ENCODE results near the gene TMEM59L. TPM values are rescaled to one million over a fixed set of nuclear protein-coding genes. Genes with fewer than 3 reads are reported as not detected.
A peak's percentile ranks its signal among the peaks of the same experiment; 100 is the strongest.

Gene TMEM59L
- total and polyA plus RNA-seq, 2 of the 4 experiments (the other 2 are of a cell fraction): under 0.01 to 5.9 TPM

DNA sequence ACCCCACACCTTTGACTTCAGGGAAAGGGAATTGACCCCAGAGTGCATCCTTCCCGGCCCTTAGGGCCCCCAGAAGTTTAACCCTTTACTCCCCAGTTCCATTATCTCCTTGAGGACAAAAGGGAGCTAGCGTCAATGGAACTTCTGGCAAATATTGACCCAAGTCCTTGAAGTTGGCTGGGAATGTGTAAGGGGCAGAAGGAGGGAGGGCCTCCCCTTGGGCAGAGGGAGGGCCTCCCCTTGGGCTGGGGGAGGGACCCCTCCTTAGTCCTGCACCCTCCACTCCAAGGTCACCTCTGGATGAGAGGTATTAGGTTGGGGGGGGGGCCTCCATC lies 3.0 kb upstream of the TMEM59L start (continued):
- TF ChIP-seq, protein P1, sequence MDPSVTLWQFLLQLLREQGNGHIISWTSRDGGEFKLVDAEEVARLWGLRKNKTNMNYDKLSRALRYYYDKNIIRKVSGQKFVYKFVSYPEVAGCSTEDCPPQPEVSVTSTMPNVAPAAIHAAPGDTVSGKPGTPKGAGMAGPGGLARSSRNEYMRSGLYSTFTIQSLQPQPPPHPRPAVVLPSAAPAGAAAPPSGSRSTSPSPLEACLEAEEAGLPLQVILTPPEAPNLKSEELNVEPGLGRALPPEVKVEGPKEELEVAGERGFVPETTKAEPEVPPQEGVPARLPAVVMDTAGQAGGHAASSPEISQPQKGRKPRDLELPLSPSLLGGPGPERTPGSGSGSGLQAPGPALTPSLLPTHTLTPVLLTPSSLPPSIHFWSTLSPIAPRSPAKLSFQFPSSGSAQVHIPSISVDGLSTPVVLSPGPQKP (IDR thresholded peaks at IDR 0.05; ENCODE audit: borderline replicate concordance, low read depth, low read length): no peak
- TF ChIP-seq CEBPB (IDR thresholded peaks at IDR 0.05; ENCODE audit: low read depth, low read length) (no peak), MXI1 (IDR thresholded peaks at IDR 0.05; ENCODE audit: borderline replicate concordance, low read depth, low read length) (no peak), RFX5 (IDR thresholded peaks at IDR 0.05; ENCODE audit: low read depth, low read length) (no peak), NFE2L2 (IDR thresholded peaks at IDR 0.05; ENCODE audit: low read depth, low read length) (no peak), CHD1 (IDR thresholded peaks at IDR 0.05; ENCODE audit: low read depth, low read length) (no peak)

DNA sequence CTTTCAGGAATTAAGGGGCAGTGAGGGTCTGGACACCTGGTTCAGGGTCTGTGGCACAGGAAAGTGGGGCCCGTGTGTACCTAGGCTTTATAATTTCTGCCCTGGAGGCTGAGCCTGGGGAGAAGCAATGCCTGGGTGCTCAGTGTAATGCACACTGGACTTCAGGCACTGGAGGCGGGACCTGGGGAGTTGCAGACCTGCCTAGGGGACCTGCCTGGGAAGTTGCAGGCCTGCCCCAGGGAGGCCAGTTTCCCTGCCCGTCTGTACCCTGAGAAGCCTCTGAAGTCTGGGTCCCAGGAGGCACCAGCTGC lies 2.5 kb upstream of the TMEM59L start:
- ChIA-PET CTCF (no interaction called here), POLR2A (ENCODE audit: unreplicated experiment) (no interaction called here)
- 67% methylated on average over 1 of the region's 3 CpGs; no CpG with 5 or more reads in 1 of the 2 experiments for WGBS, 2 experiments (ENCODE audit: extremely low coverage in 2 of 2, insufficient read length in 1 of 2)
- Histone ChIP-seq H3K4ac (ENCODE audit: low read depth, low read length) (no peak overlapping the region), H2AK5ac (ENCODE audit: low read depth, low read length) (no peak overlapping the region; the same call in 1 of the 2 replicates), H2AK9ac (replicated peaks; ENCODE audit: low read depth, low read length, poor library complexity) (peak overlapping the region; percentile 81), H3K9me1 (ENCODE audit: insufficient read depth, low read length) (no peaks in the 10 kb centered on the region), H3K36me3 (ENCODE audit: control insufficient read depth, insufficient read depth, low read length) (no peaks in the 10 kb centered on the region), H4K5ac (ENCODE audit: low read depth, low read length) (no peak overlapping the region), H2BK5ac (ENCODE audit: low read depth, low read length, poor library complexity, severe bottlenecking) (no peak overlapping the region), H3K4me1 (ENCODE audit: control insufficient read depth, insufficient read depth, low read length) (peaks cover 11% of the 10 kb centered on the region; the same call in 1 of the 2 replicates), H3K79me1 (ENCODE audit: low read depth in 1 of 2, low read length in 2 of 2) (no peaks in the 10 kb centered on the region), H3K23ac (ENCODE audit: low read depth, low read length) (no peak overlapping the region), H4K8ac (ENCODE audit: low read depth in 2 of 2, low read length in 2 of 2) (no peak overlapping the region), H3K9me3 (ENCODE audit: control insufficient read depth, insufficient read depth, low read length) (no peaks in the 10 kb centered on the region), H3K4me3 (ENCODE audit: insufficient read depth, low read depth, low read length) (no peak overlapping the region), H2BK120ac (ENCODE audit: low read depth, low read length) (no peak overlapping the region), H2BK15ac (ENCODE audit: low read depth, low read length) (no peak overlapping the region), H4K20me1 (ENCODE audit: insufficient read depth, low read length) (peaks cover 4% of the 10 kb centered on the region; the same call in 1 of the 2 replicates), H3K4me2 (ENCODE audit: low read depth, low read length) (no peak overlapping the region), H3K18ac (ENCODE audit: low read depth, low read length) (no peak overlapping the region), H3K27me3 (ENCODE audit: control insufficient read depth, insufficient read depth, low read length) (peaks cover 79% of the 10 kb centered on the region), H3K14ac (replicated peaks; ENCODE audit: low read depth, low read length) (no peak overlapping the region), H3K27ac (ENCODE audit: insufficient read depth, low read length) (no peak overlapping the region), H3K9ac (ENCODE audit: low read depth, low read length) (no peak overlapping the region), H3K56ac (ENCODE audit: extremely low read depth, insufficient read depth, low read length) (no peak overlapping the region), H2AFZ (replicated peaks; ENCODE audit: low read length, poor library complexity) (no peak overlapping the region), H2BK20ac (ENCODE audit: low read depth, low read length) (no peak overlapping the region), H4K91ac (ENCODE audit: insufficient read depth, low read depth, low read length) (no peak overlapping the region)
- intact Hi-C loops (cut with micrococcal nuclease): no loop called here
- dilution Hi-C loops (cut with HindIII; ENCODE audit: low sequenced_read_pairs, unreplicated experiment): no loop called here
- in situ Hi-C loops (cut with MboI; ENCODE audit: low sequenced_read_pairs): no loop called here
- no peak for DNase-seq
- no peak for ATAC-seq (ENCODE audit: low read depth)
- no TSS peak for BruUV-seq (replicated peaks)
- TF ChIP-seq BHLHE40 (IDR thresholded peaks at IDR 0.05; ENCODE audit: low read depth, low read length) (no peak), CHD1 (IDR thresholded peaks at IDR 0.05; ENCODE audit: low read depth, low read length) (no peak), FOS (IDR thresholded peaks at IDR 0.05; ENCODE audit: low read depth, low read length) (no peak), MXI1 (IDR thresholded peaks at IDR 0.05; ENCODE audit: borderline replicate concordance, low read depth, low read length) (no peak), SMC3 (IDR thresholded peaks at IDR 0.05; ENCODE audit: low read depth, low read length) (no peak), MAFK (IDR thresholded peaks at IDR 0.05; ENCODE audit: low read depth, low read length) (no peak), MAZ (IDR thresholded peaks at IDR 0.05; ENCODE audit: borderline replicate concordance, low read depth, low read length) (no peak), POLR2A (IDR thresholded peaks at IDR 0.05; ENCODE audit: low read depth, low read length) (no peak), RAD21 (IDR thresholded peaks at IDR 0.05; ENCODE audit: low read length) (no peak), RFX5 (IDR thresholded peaks at IDR 0.05; ENCODE audit: low read depth, low read length) (no peak)
- TF ChIP-seq, protein P2, sequence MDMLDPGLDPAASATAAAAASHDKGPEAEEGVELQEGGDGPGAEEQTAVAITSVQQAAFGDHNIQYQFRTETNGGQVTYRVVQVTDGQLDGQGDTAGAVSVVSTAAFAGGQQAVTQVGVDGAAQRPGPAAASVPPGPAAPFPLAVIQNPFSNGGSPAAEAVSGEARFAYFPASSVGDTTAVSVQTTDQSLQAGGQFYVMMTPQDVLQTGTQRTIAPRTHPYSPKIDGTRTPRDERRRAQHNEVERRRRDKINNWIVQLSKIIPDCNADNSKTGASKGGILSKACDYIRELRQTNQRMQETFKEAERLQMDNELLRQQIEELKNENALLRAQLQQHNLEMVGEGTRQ (IDR thresholded peaks at IDR 0.05; ENCODE audit: low read depth, low read length): no peak
- TF ChIP-seq, protein P1 (IDR thresholded peaks at IDR 0.05; ENCODE audit: borderline replicate concordance, low read depth, low read length): no peak

Data from IMR-90 (cell line).